HepG2 (cell line): ENCODE measurements around the gene ITGA6. TPM values are rescaled to one million over a fixed set of nuclear protein-coding genes. Genes with fewer than 3 reads are reported as not detected.

ENCODE experiments used
- ATAC-seq: fragments of 200-7000 bp; cut with Tn5 transposase; 3 replicates; pipeline ENCODE4 v1.9.1; 2020; ENCODE audit warnings: mild to moderate bottlenecking, moderate library complexity
- BruUV-seq: library from RNA; stranded (reverse); fragments of 400-500 nt; replicated peaks from 2 replicates; lab custom pipeline; 2021; lab: Mats Ljungman, UMichigan
- CTCF ChIA-PET: fragments of 300-600 bp; formaldehyde crosslinking; extraction: SDS; loops from one replicate; lab custom pipeline; 2021; ENCODE audit warnings: low total read pairs, inconsistent platforms, low intra/inter-chr PET ratio; lab: Yijun Ruan, JAX
- POLR2A ChIA-PET: fragments of 350-600 bp; sonication (Branson Sonifier 250); formaldehyde crosslinking; loops from one replicate; lab custom pipeline; 2020; ENCODE audit warnings: antibody characterized with exemption, inconsistent platforms; lab: Yijun Ruan, JAX
- DNase-seq: peaks from one replicate; pipeline ENCODE4 v3.0.0-alpha.2; 2015; ENCODE audit warnings: low spot score
- FAIRE-seq: peaks from 3 replicates; lab custom pipeline; 2011; peaks lifted over from hg19 to GRCh38; lab: Jason Lieb, UNC
- H2AFZ ChIP-seq: one replicate; pipeline ENCODE4 v1.6.1; 2011; ENCODE audit warnings: low read length, inconsistent platforms
- H3K27ac ChIP-seq: fragments of 300-600 bp; 3 replicates; pipeline ENCODE4 v1.8.0; 2011; ENCODE audit warnings: mixed run types, mild to moderate bottlenecking, mixed read lengths, low read length, inconsistent platforms; ENCODE audit not compliant: insufficient read depth; ENCODE audit errors: extremely low read length
- H3K27me3 ChIP-seq, 2 experiments: fragments of 200-600 bp in 1 of 2; 2 replicates in 1 of 2; 3 replicates in 1 of 2; pipeline versions ENCODE4 v1.6.0 to v1.8.0; 2011; ENCODE audit warnings: low read length in 2 of 2, mild to moderate bottlenecking in 2 of 2, moderate library complexity in 2 of 2, inconsistent platforms in 1 of 2; ENCODE audit not compliant: insufficient read depth in 2 of 2, control insufficient read depth in 1 of 2
- H3K36me3 ChIP-seq, 2 experiments: fragments of 200-600 bp in 1 of 2; replicated peaks in 1 of 2; 2 replicates in 1 of 2; 3 replicates in 1 of 2; pipeline versions ENCODE4 v1.5.1 to v1.8.0; 2011; ENCODE audit warnings: low read length in 2 of 2, inconsistent platforms in 1 of 2; ENCODE audit not compliant: insufficient read depth in 2 of 2, control insufficient read depth in 1 of 2
- H3K4me1 ChIP-seq: 2 replicates; pipeline ENCODE4 v1.5.1; 2012; ENCODE audit warnings: low read length, inconsistent platforms; ENCODE audit not compliant: insufficient read depth
- H3K4me2 ChIP-seq: 2 replicates; pipeline ENCODE4 v1.6.0; 2011; ENCODE audit warnings: low read depth, low read length, inconsistent platforms
- H3K4me3 ChIP-seq, 3 experiments: fragments of 200-600 bp in 1 of 3; sonication (generic), shearing (Covaris generic) in 1 of 3; replicated peaks in 1 of 3; 2 replicates each; pipeline ENCODE4 v1.5.1; 2011 to 2016; ENCODE audit warnings: low read length in 3 of 3, inconsistent platforms in 2 of 3, low read depth in 2 of 3, mild to moderate bottlenecking in 2 of 3, control low read depth in 1 of 3, mixed read lengths in 1 of 3; ENCODE audit not compliant: insufficient read depth in 1 of 3
- H3K79me2 ChIP-seq: one replicate; pipeline ENCODE4 v1.6.1; 2011; ENCODE audit warnings: low read length, inconsistent platforms; ENCODE audit not compliant: insufficient read depth
- H3K9ac ChIP-seq: 2 replicates; pipeline ENCODE4 v1.6.0; 2011; ENCODE audit warnings: mild to moderate bottlenecking, low read depth, low read length, inconsistent platforms; ENCODE audit not compliant: insufficient read depth
- H3K9me3 ChIP-seq: 2 replicates; pipeline ENCODE4 v1.5.1; 2012; ENCODE audit warnings: mild to moderate bottlenecking, low read length
- H4K20me1 ChIP-seq: 2 replicates; pipeline ENCODE4 v1.6.0; 2011; ENCODE audit warnings: inconsistent platforms, mild to moderate bottlenecking, low read length, moderate library complexity; ENCODE audit not compliant: insufficient read depth
- CBFB ChIP-seq: sonication (generic); formaldehyde crosslinking; IDR thresholded peaks from 2 replicates; pipeline ENCODE4 v1.4.0; 2020; ENCODE audit warnings: missing genetic modification reagents
- CBX5 ChIP-seq: sonication (generic); formaldehyde crosslinking; IDR thresholded peaks from 2 replicates; pipeline ENCODE4 v1.4.0; 2020; ENCODE audit warnings: missing genetic modification reagents, borderline replicate concordance
- EHMT2 ChIP-seq: fragments of 200-600 bp; sonication (generic); IDR thresholded peaks from 2 replicates; pipeline ENCODE4 v1.7.0; 2017; ENCODE audit warnings: antibody characterized with exemption, low read depth, low read length, borderline replicate concordance
- JDP2 ChIP-seq: sonication (generic); formaldehyde crosslinking; IDR thresholded peaks from 2 replicates; pipeline ENCODE4 v1.8.1; 2022; ENCODE audit warnings: missing genetic modification reagents, borderline replicate concordance
- NR2F1 ChIP-seq, 2 experiments: fragments of 450-650 bp in 1 of 2; formaldehyde crosslinking in 1 of 2; IDR thresholded peaks; 2 replicates each; pipeline versions ENCODE4 v1.5.0 to v1.6.1; 2016 to 2020; ENCODE audit warnings: mild to moderate bottlenecking in 1 of 2, missing compliant biosample characterization in 1 of 2, missing genetic modification reagents in 1 of 2, moderate library complexity in 1 of 2
- RCOR2 ChIP-seq: IDR thresholded peaks from 2 replicates; pipeline ENCODE4 v1.6.1; 2016; ENCODE audit warnings: missing biosample characterization, missing genetic modification reagents
- SNRNP70 ChIP-seq: fragments of 200-400 bp; formaldehyde crosslinking; IDR thresholded peaks from 2 replicates; pipeline ENCODE4 v1.6.1; 2017; ENCODE audit warnings: mild to moderate bottlenecking, low read depth, low read length, moderate library complexity
- SOX13 ChIP-seq, 3 experiments: fragments of 450-650 bp in 1 of 3; sonication (generic) in 1 of 3; formaldehyde crosslinking in 1 of 3; IDR thresholded peaks in 2 of 3; conservative IDR thresholded peaks in 1 of 3; 2 replicates each; pipeline versions ENCODE4 v1.5.0 to v1.6.1; 2016 to 2020; ENCODE audit warnings: antibody characterized with exemption in 1 of 3, mild to moderate bottlenecking in 1 of 3, missing compliant biosample characterization in 1 of 3, missing genetic modification reagents in 1 of 3, moderate library complexity in 1 of 3
- SP5 ChIP-seq: IDR thresholded peaks from 2 replicates; pipeline ENCODE4 v1.6.1; 2016; ENCODE audit warnings: low read depth, borderline replicate concordance
- YEATS4 ChIP-seq: sonication (generic); formaldehyde crosslinking; IDR thresholded peaks from 2 replicates; pipeline ENCODE4 v1.4.0; 2020; ENCODE audit warnings: missing genetic modification reagents, borderline replicate concordance
- ZNF230 ChIP-seq: sonication (generic); formaldehyde crosslinking; IDR thresholded peaks from 2 replicates; pipeline ENCODE4 v1.4.0; 2020; ENCODE audit warnings: mild to moderate bottlenecking, missing genetic modification reagents
- ZNF333 ChIP-seq: sonication (generic); formaldehyde crosslinking; IDR thresholded peaks from 2 replicates; pipeline ENCODE4 v1.4.0; 2020; ENCODE audit warnings: mild to moderate bottlenecking, missing genetic modification reagents, borderline replicate concordance
- ZNF33A ChIP-seq: sonication (generic); formaldehyde crosslinking; IDR thresholded peaks from 2 replicates; pipeline ENCODE4 v1.5.1; 2020; ENCODE audit warnings: missing genetic modification reagents, mild to moderate bottlenecking, moderate library complexity, borderline replicate concordance
- WGBS: methylation state at CpG from one replicate; pipeline ENCODE4 v1.1.6; 2017; ENCODE audit warnings: low lambda C conversion rate; 5-methylcytosine and 5-hydroxymethylcytosine counted together
- in situ Hi-C: cut with HindIII; loops from 2 replicates; pipeline ENCODE4 v1.10.0; 2017; ENCODE audit warnings: low pct_unique_long_range_greater_than_20kb; ENCODE audit not compliant: extremely low pct_ligation_motif_present
- intact Hi-C: fragments of 100-400 bp; cut with micrococcal nuclease; formaldehyde crosslinking; loops from one replicate; pipeline ENCODE4 v1.10.0; 2022; ENCODE audit not compliant: unreplicated experiment
- polyA plus RNA-seq, 8 experiments: library from polyadenylated mRNA; depleted of rRNA in 3 of 8; stranded (reverse) in 7 of 8; unstranded in 1 of 8; fragments of >200 nt; fragmentation: Illumina TruSeq in 4 of 8; extraction: Trizol in 4 of 8; gene quantifications; 2 replicates each; pipeline versions ENCODE4 v1.2.1 to v1.2.3, GENCODE V29; 2011 to 2016; ENCODE audit warnings: low read depth in 4 of 8, missing spikeins in 1 of 8, mixed read lengths in 1 of 8; ENCODE audit not compliant: insufficient read depth in 1 of 8
- total RNA-seq, 5 experiments: library from RNA; depleted of rRNA; stranded (reverse); fragments of >200 nt; fragmentation: Illumina TruSeq; extraction: Trizol; gene quantifications; 2 replicates each; pipeline ENCODE4 v1.2.3, GENCODE V29; 2016; ENCODE audit warnings: low read depth in 1 of 5
- TF ChIP-seq, protein P1 (sequence below): sonication (generic); formaldehyde crosslinking; IDR thresholded peaks from 2 replicates; pipeline ENCODE4 v1.8.1; 2023; ENCODE audit warnings: missing genetic modification reagents, mild to moderate bottlenecking, borderline replicate concordance
- TF ChIP-seq, protein P2 (sequence below): sonication (generic); formaldehyde crosslinking; IDR thresholded peaks from 2 replicates; pipeline ENCODE4 v1.8.0; 2022; ENCODE audit warnings: mild to moderate bottlenecking, missing genetic modification reagents, moderate library complexity
- TF ChIP-seq, protein P3 (sequence below): sonication (generic); formaldehyde crosslinking; IDR thresholded peaks from 2 replicates; pipeline ENCODE4 v1.4.0; 2020; ENCODE audit warnings: mild to moderate bottlenecking, missing genetic modification reagents
- TF ChIP-seq, protein P4 (sequence below): IDR thresholded peaks from 2 replicates; pipeline ENCODE4 v1.6.1; 2016; ENCODE audit warnings: control low read depth

Gene ITGA6
- total and polyA plus RNA-seq, 2 of the 13 experiments (the other 11 are each of a cell fraction or from before 2014, with no cell fraction given) = 24.0 to 92.5 TPM

DNA sequence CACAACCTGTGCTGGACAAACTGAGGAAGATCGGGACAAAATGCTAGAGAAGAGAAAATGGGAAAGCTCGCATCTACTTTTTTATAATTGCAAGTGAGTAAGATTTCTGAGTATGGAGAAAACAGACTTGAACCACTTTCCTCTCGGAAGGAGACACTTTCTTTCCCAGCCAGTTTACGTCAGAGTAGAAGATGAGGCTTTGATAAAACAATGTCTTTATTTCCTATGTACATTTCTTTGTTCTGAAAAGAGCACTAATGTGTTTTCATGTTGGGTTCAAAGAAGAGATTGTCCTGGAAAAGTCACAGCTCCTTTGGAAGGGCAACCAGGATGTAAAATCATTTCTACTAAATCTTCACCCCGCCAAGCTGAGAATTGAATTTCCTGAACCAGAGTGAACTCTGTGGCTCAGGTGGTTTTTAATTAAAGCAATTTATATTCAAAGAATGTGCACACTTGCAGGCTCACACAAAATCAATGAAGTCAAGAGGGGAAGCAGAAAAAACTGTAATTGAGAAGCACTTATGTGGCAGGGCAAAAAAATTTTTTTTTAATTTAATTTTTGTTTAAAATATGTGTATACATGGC, 23.4 kb upstream of the ITGA6 start:
- H3K4me2 ChIP-seq = no peak overlapping the region
- ATAC-seq = no peak
- no peak overlapping the region for H2AFZ ChIP-seq
- in situ Hi-C loops = no loop called here
- DNase-seq = no peak
- H3K27ac ChIP-seq = no peak overlapping the region
- H3K27me3 ChIP-seq = 0 out of 5 replicates have a peak, but pooled peaks cover 0 to 6% of the 10 kb centered on the region in 2 experiments
- H3K9ac ChIP-seq = no peak overlapping the region
- no peaks in the 10 kb centered on the region for H3K79me2 ChIP-seq
- H4K20me1 ChIP-seq = no peaks in the 10 kb centered on the region
- intact Hi-C loops = no loop called here
- no peak for FAIRE-seq
- CTCF ChIA-PET = no interaction called here
- 59% methylated on average over 5 of the region's 5 CpGs for WGBS
- POLR2A ChIA-PET = no interaction called here
- no TSS peak for BruUV-seq
- no peak for TF ChIP-seq ZNF333 (CRISPR knock-in tag)
- TF ChIP-seq NR2F1 (CRISPR knock-in tag; IDR thresholded peaks at IDR 0.05) = no peak
- TF ChIP-seq ZNF33A (CRISPR knock-in tag) = no peak
- TF ChIP-seq EHMT2 = no peak
- no peak for TF ChIP-seq CBFB (CRISPR knock-in tag)
- TF ChIP-seq, protein P1, sequence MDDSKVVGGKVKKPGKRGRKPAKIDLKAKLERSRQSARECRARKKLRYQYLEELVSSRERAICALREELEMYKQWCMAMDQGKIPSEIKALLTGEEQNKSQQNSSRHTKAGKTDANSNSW = no peak
- no peak for TF ChIP-seq CBX5 (CRISPR knock-in tag)
- TF ChIP-seq, protein P2, sequence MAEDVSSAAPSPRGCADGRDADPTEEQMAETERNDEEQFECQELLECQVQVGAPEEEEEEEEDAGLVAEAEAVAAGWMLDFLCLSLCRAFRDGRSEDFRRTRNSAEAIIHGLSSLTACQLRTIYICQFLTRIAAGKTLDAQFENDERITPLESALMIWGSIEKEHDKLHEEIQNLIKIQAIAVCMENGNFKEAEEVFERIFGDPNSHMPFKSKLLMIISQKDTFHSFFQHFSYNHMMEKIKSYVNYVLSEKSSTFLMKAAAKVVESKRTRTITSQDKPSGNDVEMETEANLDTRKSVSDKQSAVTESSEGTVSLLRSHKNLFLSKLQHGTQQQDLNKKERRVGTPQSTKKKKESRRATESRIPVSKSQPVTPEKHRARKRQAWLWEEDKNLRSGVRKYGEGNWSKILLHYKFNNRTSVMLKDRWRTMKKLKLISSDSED = no peak
- no peak for TF ChIP-seq RCOR2 (CRISPR knock-in tag)
- TF ChIP-seq, protein P3, sequence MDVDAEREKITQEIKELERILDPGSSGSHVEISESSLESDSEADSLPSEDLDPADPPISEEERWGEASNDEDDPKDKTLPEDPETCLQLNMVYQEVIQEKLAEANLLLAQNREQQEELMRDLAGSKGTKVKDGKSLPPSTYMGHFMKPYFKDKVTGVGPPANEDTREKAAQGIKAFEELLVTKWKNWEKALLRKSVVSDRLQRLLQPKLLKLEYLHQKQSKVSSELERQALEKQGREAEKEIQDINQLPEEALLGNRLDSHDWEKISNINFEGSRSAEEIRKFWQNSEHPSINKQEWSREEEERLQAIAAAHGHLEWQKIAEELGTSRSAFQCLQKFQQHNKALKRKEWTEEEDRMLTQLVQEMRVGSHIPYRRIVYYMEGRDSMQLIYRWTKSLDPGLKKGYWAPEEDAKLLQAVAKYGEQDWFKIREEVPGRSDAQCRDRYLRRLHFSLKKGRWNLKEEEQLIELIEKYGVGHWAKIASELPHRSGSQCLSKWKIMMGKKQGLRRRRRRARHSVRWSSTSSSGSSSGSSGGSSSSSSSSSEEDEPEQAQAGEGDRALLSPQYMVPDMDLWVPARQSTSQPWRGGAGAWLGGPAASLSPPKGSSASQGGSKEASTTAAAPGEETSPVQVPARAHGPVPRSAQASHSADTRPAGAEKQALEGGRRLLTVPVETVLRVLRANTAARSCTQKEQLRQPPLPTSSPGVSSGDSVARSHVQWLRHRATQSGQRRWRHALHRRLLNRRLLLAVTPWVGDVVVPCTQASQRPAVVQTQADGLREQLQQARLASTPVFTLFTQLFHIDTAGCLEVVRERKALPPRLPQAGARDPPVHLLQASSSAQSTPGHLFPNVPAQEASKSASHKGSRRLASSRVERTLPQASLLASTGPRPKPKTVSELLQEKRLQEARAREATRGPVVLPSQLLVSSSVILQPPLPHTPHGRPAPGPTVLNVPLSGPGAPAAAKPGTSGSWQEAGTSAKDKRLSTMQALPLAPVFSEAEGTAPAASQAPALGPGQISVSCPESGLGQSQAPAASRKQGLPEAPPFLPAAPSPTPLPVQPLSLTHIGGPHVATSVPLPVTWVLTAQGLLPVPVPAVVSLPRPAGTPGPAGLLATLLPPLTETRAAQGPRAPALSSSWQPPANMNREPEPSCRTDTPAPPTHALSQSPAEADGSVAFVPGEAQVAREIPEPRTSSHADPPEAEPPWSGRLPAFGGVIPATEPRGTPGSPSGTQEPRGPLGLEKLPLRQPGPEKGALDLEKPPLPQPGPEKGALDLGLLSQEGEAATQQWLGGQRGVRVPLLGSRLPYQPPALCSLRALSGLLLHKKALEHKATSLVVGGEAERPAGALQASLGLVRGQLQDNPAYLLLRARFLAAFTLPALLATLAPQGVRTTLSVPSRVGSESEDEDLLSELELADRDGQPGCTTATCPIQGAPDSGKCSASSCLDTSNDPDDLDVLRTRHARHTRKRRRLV (CRISPR knock-in tag) = no peak
- TF ChIP-seq JDP2 (CRISPR knock-in tag) = no peak
- TF ChIP-seq SNRNP70 = no peak
- TF ChIP-seq SOX13 (IDR thresholded peaks at IDR 0.05) = no peak
- TF ChIP-seq SOX13 (CRISPR knock-in tag; conservative IDR thresholded peaks at IDR 0.05 in 1 of 2, IDR thresholded peaks at IDR 0.05 in 1 of 2) = no peak
- TF ChIP-seq YEATS4 = no peak
- TF ChIP-seq ZNF230 = no peak
- TF ChIP-seq, protein P4, sequence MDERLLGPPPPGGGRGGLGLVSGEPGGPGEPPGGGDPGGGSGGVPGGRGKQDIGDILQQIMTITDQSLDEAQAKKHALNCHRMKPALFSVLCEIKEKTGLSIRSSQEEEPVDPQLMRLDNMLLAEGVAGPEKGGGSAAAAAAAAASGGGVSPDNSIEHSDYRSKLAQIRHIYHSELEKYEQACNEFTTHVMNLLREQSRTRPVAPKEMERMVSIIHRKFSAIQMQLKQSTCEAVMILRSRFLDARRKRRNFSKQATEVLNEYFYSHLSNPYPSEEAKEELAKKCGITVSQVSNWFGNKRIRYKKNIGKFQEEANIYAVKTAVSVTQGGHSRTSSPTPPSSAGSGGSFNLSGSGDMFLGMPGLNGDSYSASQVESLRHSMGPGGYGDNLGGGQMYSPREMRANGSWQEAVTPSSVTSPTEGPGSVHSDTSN (CRISPR knock-in tag) = no peak
- TF ChIP-seq SP5 = no peak
- H3K4me3 ChIP-seq = no peak overlapping the region
- no peaks in the 10 kb centered on the region for H3K9me3 ChIP-seq
- H3K4me1 ChIP-seq = peaks cover 13% of the 10 kb centered on the region
- H3K36me3 ChIP-seq = no peaks in the 10 kb centered on the region
